ENCODE results near the gene AK4. TPM values are rescaled to one million over a fixed set of nuclear protein-coding genes. Genes with fewer than 3 reads are reported as not detected.

AK4 gene
- total RNA-seq, 6 experiments from 2014 or later = 108 to 171 (median 123) TPM

GRCh38 chr1:65149351-65150107, 1.5 kb downstream of the AK4 start:
- Histone ChIP-seq H3K4me3 (peak overlapping the region; percentile 71 to 84 (median 79)), H3K9me3 (no peaks in the 10 kb centered on the region), H3K4me1 (peaks cover 0 to 48% (median 6%) of the 10 kb centered on the region in 4 donors), H3K36me3 (no peaks in the 10 kb centered on the region), H3K27ac (peak overlapping the region in 2 of 3 donors; percentile 70 to 89), H3K27me3 (no peaks in the 10 kb centered on the region)
- peak in 1 of 3 donors; percentile 31 for DNase-seq
- 11% methylated on average over 14 of the region's 14 CpGs for WGBS (ENCODE audit: insufficient coverage, low coverage, low lambda C conversion rate, missing lambda C conversion rate)
- TF ChIP-seq POLR2A (IDR thresholded peaks at IDR 0.05) = no peak
- TF ChIP-seq, protein P1, sequence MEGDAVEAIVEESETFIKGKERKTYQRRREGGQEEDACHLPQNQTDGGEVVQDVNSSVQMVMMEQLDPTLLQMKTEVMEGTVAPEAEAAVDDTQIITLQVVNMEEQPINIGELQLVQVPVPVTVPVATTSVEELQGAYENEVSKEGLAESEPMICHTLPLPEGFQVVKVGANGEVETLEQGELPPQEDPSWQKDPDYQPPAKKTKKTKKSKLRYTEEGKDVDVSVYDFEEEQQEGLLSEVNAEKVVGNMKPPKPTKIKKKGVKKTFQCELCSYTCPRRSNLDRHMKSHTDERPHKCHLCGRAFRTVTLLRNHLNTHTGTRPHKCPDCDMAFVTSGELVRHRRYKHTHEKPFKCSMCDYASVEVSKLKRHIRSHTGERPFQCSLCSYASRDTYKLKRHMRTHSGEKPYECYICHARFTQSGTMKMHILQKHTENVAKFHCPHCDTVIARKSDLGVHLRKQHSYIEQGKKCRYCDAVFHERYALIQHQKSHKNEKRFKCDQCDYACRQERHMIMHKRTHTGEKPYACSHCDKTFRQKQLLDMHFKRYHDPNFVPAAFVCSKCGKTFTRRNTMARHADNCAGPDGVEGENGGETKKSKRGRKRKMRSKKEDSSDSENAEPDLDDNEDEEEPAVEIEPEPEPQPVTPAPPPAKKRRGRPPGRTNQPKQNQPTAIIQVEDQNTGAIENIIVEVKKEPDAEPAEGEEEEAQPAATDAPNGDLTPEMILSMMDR (IDR thresholded peaks at IDR 0.05) = no peak
- intact Hi-C loops (cut with DNase I) = no loop called here
- peak in 2 of 4 donors; percentile 1 to 4 for ATAC-seq

- peak overlapping the region; percentile 71 to 84 (median 79) for H3K4me3 ChIP-seq
- TF ChIP-seq, protein P1 (IDR thresholded peaks at IDR 0.05) = no peak
- no peak for TF ChIP-seq POLR2A (IDR thresholded peaks at IDR 0.05)
- H3K9me3 ChIP-seq = no peaks in the 10 kb centered on the region
- H3K4me1 ChIP-seq = peaks cover 0 to 46% (median 4%) of the 10 kb centered on the region in 4 donors
- H3K27ac ChIP-seq = peak overlapping the region in 1 of 3 donors; percentile 14
- H3K36me3 ChIP-seq = no peaks in the 10 kb centered on the region
- no peaks in the 10 kb centered on the region for H3K27me3 ChIP-seq
- intact Hi-C loops (cut with DNase I) = no loop called here
- DNase-seq (no peak), ATAC-seq (no peak)
Measured at GRCh38 chr1:65150108-65150463, 2.1 kb downstream of the AK4 start.

DNA sequence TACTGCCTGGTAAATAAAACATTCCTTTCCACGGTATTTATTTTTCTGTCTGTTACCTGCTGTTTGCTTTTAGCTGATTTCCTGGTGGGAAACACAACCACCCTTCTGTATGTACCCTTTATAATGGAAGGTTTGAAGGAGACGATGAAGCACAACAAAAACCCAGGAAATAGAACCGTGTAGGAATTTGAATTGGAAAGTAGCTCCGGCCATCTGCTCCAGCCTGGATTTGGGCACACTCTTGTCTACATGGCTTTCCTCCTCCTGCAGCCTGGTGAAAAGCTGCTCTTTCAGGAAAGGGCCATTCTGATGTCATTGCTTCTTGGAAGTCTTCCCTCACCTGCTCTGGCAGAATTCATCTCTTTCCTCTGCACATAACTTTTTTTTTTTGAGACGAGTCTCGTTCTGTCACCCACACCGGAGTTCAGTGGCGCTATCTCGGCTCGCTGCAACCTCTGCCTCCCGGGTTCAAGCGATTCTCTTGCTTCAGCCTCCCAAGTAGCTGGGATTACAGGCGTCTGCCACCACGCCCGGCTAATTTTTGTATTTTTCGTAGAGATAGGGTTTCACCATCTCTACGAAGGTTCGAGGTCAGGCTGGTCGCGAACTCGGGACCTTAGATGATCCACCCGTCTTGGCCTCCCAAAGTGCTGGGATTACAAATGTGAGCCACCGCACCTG, 2.7 kb downstream of the AK4 start:
- Histone ChIP-seq H3K4me3 (peak overlapping the region in 2 of 3 donors; percentile 71 to 84), H3K27ac (peak overlapping the region in 1 of 3 donors; percentile 14), H3K4me1 (peaks cover 0 to 46% (median 4%) of the 10 kb centered on the region in 4 donors), H3K9me3 (no peaks in the 10 kb centered on the region), H3K27me3 (no peaks in the 10 kb centered on the region), H3K36me3 (no peaks in the 10 kb centered on the region)
- intact Hi-C loops (cut with DNase I) = no loop called here
- no peak for TF ChIP-seq POLR2A (IDR thresholded peaks at IDR 0.05)
- TF ChIP-seq, protein P1 (IDR thresholded peaks at IDR 0.05) = no peak
- WGBS (ENCODE audit: insufficient coverage, low coverage, low lambda C conversion rate, missing lambda C conversion rate) = 69% methylated on average over 23 of the region's 23 CpGs
- DNase-seq = no peak
- ATAC-seq = no peak

GRCh38 chr1:65151641-65152040, 3.6 kb downstream of the AK4 start:
- TF ChIP-seq, protein P1 (IDR thresholded peaks at IDR 0.05) = no peak
- no peak for TF ChIP-seq POLR2A (IDR thresholded peaks at IDR 0.05)
- H3K27ac ChIP-seq = no peak overlapping the region
- DNase-seq (no peak), ATAC-seq (no peak)
- H3K27me3 ChIP-seq = no peaks in the 10 kb centered on the region
- 78% methylated on average over 1 of the region's 1 CpG for WGBS (ENCODE audit: insufficient coverage, low coverage, low lambda C conversion rate, missing lambda C conversion rate)
- intact Hi-C loops (cut with DNase I) = no loop called here
- H3K36me3 ChIP-seq = no peaks in the 10 kb centered on the region
- no peak overlapping the region for H3K4me3 ChIP-seq
- no peaks in the 10 kb centered on the region for H3K9me3 ChIP-seq
- peaks cover 0 to 45% (median 5%) of the 10 kb centered on the region in 4 donors for H3K4me1 ChIP-seq
